Activated CD8-positive, alpha-beta memory T cell treated with anti-CD3 and anti-CD28 coated beads, Interleukin-2, amount 50 U/mL, for 1 hour (primary cell): ENCODE results near the gene IYD.

ENCODE experiments used
- DNase-seq: peaks from one replicate; pipeline ENCODE4 v3.0.0-alpha.2; 2020; ENCODE audit errors: extremely low read depth

Gene IYD, protein sequence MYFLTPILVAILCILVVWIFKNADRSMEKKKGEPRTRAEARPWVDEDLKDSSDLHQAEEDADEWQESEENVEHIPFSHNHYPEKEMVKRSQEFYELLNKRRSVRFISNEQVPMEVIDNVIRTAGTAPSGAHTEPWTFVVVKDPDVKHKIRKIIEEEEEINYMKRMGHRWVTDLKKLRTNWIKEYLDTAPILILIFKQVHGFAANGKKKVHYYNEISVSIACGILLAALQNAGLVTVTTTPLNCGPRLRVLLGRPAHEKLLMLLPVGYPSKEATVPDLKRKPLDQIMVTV

GRCh38 chr6:150368762-150369161, at the start of gene IYD:
Gene IYD, plus strand, starts transcription at chr6:150369012. Its CDS starts 20 bp downstream, at chr6:150369032.
- no peak for DNase-seq

DNA sequence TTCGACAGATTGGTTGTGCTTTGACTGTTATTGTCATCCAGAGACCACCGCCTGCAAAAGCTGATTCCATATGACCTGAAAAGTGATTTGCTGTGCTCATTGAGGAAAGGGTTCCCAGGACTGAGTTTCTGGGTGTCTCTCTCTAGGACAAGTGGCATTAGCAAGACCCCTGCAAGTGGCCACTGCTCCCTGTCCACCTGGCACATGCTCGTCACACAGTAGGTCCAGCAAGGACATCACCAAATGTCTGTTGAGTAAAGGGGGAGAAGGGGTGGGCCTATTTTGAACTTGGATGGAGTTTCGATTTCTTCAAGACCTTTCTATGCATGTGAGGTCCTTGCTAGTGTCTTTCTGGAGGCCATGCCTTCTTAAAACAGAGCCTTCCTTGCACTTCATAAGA, 48.9 kb upstream of the IYD start:
- DNase-seq: no peak

- no peak for DNase-seq
These were observed 48.4 kb upstream of the IYD start for GRCh38 chr6:150320442-150320841.

- DNase-seq: no peak
These were observed 46.3 kb upstream of the IYD start for GRCh38 chr6:150322466-150322871.

- no peak for DNase-seq
These were observed 45.6 kb upstream of the IYD start for GRCh38 chr6:150323205-150323604.

- DNase-seq: no peak
These were observed 44.8 kb upstream of the IYD start for GRCh38 chr6:150324044-150324443.

DNA sequence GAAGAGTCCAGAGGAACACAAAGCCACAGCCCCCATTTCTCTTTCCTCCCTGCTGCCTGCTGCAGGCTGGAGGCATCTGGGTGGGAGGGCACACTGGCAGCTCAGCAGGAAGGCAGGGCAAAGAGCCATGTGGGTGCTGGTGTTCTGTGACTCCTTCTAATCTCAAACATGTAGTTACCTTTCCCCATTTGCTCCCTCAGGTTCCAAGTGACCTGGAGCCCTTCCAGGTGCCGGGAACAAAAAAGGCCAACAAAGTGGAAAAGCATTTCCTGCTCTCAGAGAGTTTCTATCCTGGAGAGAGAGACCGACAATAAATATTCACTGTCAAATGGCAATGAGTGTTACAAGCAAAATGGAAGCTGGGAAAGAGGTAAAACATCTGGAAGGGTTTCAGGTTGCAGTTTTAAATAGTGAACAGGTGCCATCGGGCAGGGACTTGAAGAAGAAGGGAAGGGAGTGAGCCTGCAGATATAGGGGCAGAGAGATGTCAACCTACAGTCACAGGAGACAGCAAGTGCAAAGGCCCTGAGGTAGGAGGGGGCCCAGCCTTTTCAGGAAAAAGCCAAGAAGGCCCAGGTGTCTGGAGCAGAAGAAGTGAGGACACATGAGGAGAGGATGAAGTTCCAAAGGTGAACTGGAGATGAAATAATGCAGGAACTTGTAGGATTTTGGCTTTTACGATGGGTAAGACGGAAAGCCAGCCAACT, 43.6 kb upstream of the IYD start:
- no peak for DNase-seq

DNA sequence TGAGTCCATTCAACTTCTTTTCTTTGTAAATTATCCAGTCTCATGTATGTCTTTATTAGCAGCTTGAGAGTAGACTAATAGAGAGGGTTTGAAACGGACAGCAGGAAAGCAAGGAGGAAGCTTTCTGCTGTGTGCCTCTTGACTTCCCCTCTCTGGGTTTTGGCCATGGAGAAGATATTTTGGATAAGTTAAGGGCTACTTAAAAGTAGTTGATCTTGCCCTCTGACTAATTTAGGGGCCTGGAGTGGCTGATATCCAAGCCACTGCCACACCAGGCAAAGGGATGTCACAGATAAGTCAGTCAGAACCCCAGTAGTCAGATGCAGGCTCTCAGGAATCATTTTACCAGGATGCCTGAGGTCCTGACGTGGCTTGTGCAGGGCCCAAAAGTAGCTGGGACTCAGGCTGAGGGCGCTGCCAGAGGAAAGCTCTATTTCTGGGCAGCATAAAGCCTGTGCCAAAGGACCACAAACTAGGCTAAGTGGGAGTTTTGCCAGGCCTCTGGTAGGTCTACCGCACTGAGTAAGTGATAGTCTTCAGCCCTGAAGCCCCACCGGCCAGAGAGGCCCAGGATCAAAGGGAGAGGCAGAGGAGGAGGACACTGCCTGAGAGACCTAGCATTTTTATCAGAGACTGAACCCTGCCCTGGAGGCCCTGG, 41.6 kb upstream of the IYD start:
- no peak for DNase-seq

- no peak for DNase-seq
These were observed 39.9 kb upstream of the IYD start for GRCh38 chr6:150328744-150329405.

GRCh38 chr6:150331344-150331743, 37.5 kb upstream of the IYD start:
- DNase-seq: no peak

- DNase-seq: no peak
These were observed 35.8 kb upstream of the IYD start for GRCh38 chr6:150332939-150333584.

GRCh38 chr6:150333585-150333941, 35.2 kb upstream of the IYD start:
- no peak for DNase-seq

- no peak for DNase-seq
These were observed 33.7 kb upstream of the IYD start for GRCh38 chr6:150334790-150335783.

DNA sequence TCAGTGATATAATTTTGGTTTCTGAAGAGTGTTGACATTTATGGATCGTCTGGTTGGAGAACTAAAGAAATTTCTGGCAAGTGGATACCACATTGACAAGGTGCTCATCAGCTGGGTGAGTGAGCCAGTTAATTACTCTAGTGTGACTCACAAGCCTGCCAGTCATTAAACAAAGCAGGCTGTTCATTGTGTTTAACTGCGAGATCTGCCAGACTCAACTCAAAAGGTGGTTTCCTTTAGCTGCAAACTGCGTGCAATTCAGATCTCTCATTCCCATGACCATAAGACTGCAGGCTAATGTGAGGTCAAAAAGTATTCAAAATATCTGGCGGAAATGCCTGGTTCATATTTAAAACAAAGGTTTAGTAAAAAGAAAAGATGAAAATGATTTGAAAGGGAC, 32.5 kb upstream of the IYD start:
- DNase-seq: no peak

GRCh38 chr6:150336708-150337107, 32.1 kb upstream of the IYD start:
- DNase-seq: no peak

- no peak for DNase-seq
These were observed 26.7 kb upstream of the IYD start for GRCh38 chr6:150342126-150342525.

DNA sequence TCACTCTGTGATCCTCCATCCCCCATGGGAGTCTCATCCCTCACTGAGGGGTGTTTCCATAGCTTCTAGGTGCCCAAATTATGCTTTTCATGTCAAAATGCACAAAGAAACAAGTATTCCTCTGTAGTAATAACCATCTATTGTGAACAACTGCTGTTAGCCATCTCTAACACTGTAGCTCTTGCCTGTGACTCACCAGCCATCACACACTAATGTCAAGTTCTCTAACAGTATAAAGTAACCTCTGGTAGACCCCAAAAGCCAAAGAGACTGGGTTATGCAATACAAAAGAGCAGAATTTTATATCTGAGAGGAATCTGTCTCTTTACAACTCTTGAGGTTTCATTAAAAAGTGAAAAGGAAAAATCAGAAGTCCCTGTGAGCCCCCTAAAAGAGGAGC, 25.4 kb upstream of the IYD start:
- DNase-seq: no peak

DNA sequence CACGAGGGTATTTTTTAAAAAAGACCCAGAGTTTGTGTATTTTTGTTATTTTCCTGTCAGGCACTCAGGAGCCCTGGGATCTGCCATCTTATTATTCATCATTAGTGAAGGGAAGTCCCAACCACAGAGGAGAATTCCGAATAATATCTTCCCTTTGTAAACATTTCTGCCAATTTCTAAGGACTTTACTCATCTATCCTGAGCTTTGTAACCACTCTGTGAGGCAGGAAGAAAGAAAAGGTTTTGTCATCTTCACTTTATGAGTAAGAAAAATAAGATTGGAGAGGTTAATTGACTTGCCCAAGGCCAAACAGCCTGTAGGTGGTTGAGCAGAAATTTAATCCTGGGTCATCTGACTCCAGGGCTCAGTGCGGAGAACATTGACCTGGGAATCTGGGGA, 23.0 kb upstream of the IYD start:
- no peak for DNase-seq

- no peak for DNase-seq
These were observed 22.5 kb upstream of the IYD start for GRCh38 chr6:150346346-150346745.

DNA sequence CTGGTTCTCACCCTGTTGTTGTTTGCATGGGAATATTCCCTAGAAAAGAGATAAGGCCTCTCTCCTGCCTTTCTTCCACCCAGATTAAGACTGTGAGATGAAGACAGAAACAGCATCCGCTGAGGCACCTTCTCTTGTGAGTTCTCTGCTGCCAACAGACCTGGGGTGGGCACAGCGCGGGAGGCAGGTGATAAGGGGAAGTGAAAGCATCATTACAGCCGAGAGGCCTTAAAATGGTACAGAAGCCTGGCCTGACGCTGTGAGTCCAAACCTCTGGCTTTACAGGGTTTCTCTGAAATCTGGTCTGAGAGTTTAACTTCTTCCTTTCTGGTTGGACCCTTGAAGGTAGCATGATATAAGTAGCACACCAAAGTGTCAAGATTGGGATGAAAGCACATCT, 21.0 kb upstream of the IYD start:
- no peak for DNase-seq

DNA sequence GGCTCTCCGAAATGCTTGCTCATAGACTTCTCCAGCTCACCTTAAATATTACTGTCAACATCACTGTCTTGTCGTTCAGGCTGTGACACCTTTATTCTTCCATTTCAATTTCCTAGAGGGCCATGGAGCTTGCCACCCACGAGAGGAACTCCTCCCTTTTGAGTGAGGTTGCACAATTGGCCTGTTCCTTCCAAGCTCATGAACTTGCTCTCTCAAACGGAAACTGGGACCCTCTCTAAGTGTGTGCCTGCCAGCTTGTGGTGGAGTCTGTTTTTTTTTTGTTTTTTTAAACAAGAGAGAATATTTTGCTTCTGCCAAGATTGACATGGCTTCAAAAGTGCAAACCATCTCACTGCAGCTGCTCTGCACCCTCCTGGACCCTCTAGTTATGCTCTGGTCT, 19.3 kb upstream of the IYD start:
- DNase-seq: no peak
